ENCODE measurements around the gene BRICD5. TPM values are rescaled to one million over a fixed set of nuclear protein-coding genes. Genes with fewer than 3 reads are reported as not detected.

Gene BRICD5
- total RNA-seq, 1 donor from 2014 or later = 32.0 TPM

DNA sequence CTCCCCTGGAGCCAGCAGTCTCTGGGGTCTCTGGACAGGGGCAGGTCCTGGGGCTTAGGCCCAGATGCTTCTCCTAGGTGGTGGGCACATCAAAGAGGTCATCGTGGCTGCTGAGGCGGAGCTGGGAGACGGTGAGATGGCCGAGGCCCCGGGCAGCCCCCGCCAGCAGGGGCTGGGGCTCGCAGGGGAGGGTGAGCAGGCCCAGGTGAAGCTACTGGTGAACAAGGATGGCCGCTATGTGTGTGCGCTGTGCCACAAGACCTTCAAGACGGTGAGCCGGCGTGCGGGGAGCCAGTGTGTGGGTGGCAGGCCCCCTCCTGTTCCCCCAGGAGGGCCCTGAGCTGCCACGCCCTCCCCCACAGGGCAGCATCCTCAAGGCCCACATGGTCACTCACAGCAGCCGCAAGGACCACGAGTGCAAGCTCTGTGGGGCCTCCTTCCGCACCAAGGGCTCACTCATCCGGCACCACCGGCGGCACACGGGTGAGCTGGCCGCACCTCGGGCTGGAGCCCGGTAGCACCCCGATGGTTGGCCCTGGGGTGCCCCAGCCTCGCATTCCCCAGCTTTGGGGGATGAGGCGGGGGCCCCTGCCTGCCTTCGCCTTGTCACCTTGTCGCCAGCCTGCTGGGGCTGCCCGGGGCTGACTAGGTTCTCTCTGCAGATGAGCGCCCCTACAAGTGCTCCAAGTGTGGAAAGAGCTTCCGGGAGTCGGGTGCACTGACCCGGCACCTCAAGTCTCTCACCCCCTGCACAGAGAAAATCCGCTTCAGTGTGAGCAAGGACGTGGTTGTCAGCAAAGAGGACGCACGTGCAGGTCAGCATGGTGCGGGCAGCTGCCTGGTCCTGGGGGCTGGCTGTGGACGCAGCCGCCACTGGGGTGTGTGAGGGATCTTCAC, 21.7 kb upstream of the BRICD5 start:
- DNase-seq (ENCODE audit: low read depth, low spot score) = no peak
- Mint-ChIP-seq H3K4me3 (no peak overlapping the region), H3K27ac (ENCODE audit: unreplicated experiment) (no peak overlapping the region), H3K9me3 (no peaks in the 10 kb centered on the region), H3K4me1 (no peaks in the 10 kb centered on the region), H3K27me3 (ENCODE audit: low read depth) (peaks cover 18% of the 10 kb centered on the region), H3K36me3 (ENCODE audit: low read depth) (peaks cover 2% of the 10 kb centered on the region)
- TF ChIP-seq, protein P1, sequence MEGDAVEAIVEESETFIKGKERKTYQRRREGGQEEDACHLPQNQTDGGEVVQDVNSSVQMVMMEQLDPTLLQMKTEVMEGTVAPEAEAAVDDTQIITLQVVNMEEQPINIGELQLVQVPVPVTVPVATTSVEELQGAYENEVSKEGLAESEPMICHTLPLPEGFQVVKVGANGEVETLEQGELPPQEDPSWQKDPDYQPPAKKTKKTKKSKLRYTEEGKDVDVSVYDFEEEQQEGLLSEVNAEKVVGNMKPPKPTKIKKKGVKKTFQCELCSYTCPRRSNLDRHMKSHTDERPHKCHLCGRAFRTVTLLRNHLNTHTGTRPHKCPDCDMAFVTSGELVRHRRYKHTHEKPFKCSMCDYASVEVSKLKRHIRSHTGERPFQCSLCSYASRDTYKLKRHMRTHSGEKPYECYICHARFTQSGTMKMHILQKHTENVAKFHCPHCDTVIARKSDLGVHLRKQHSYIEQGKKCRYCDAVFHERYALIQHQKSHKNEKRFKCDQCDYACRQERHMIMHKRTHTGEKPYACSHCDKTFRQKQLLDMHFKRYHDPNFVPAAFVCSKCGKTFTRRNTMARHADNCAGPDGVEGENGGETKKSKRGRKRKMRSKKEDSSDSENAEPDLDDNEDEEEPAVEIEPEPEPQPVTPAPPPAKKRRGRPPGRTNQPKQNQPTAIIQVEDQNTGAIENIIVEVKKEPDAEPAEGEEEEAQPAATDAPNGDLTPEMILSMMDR (conservative IDR thresholded peaks at IDR 0.05) = no peak

GRCh38 chr16:2231016-2231931, 20.6 kb upstream of the BRICD5 start:
- Mint-ChIP-seq H3K36me3 (ENCODE audit: low read depth) (peaks cover 2% of the 10 kb centered on the region), H3K27me3 (ENCODE audit: low read depth) (peaks cover 9% of the 10 kb centered on the region), H3K4me3 (no peak overlapping the region), H3K4me1 (peaks cover 2% of the 10 kb centered on the region), H3K27ac (ENCODE audit: unreplicated experiment) (no peak overlapping the region), H3K9me3 (no peaks in the 10 kb centered on the region)
- DNase-seq (ENCODE audit: low read depth, low spot score) = no peak
- TF ChIP-seq, protein P1 (conservative IDR thresholded peaks at IDR 0.05) = no peak

DNA sequence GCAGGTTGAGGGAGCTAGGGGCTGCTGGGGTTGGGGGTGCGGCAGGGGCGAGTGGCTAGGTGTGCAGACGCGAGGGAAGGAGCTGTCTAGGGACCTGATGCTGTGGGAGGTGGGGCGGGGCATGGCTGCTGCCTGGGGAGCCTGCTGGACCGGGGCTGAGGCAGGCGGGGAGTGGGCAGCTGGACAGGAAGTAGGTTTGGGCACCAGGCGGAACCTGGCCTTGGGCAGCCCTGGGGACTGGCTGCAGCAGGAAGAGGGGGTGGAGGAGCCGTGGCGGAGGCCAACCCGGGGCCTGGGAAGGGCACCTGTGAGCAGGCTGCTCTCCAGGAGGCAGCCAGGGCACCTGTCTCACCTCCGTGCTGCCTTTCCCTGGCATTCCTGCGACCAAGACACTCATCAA, 19.7 kb upstream of the BRICD5 start:
- no peaks in the 10 kb centered on the region for H3K9me3 Mint-ChIP-seq
- peaks cover 5% of the 10 kb centered on the region for H3K4me1 Mint-ChIP-seq
- no peak overlapping the region for H3K27ac Mint-ChIP-seq (ENCODE audit: unreplicated experiment)
- TF ChIP-seq, protein P1 (conservative IDR thresholded peaks at IDR 0.05) = no peak
- peaks cover under 1% of the 10 kb centered on the region for H3K36me3 Mint-ChIP-seq (ENCODE audit: low read depth)
- peaks cover 1% of the 10 kb centered on the region for H3K27me3 Mint-ChIP-seq (ENCODE audit: low read depth)
- no peak for DNase-seq (ENCODE audit: low read depth, low spot score)
- H3K4me3 Mint-ChIP-seq = no peak overlapping the region

DNA sequence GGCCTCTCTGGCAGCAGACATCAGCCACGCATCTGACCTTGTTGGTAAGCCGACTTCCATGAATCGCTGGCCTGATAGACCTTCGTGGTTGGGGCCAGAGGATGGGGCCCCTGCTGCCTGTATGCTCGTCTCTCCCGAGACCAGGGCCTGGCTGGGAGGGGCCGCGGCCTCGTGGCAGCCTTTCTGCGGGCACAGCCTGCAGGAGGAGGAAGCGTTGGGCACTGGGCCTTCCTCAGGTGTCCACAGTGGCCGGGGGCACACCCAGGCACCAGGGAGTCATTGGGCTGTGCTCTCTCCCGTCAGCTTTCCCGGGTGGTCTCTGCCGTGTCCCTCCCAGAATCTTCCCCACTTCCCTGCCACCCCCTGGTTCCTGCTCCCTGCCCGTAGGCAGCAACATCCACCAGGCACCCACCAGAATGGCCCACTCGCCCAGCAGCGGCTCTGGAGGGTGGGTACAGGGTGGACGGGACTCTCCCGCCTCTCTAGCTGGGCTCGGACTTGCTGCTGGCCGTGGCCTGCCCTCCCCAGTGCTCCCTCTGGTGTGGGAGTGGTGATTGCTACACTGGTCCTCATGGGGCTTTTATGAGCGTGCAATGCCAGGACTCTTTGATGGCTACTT, 19.1 kb upstream of the BRICD5 start:
- TF ChIP-seq, protein P1 (conservative IDR thresholded peaks at IDR 0.05) = no peak
- no peak overlapping the region for H3K4me3 Mint-ChIP-seq
- no peaks in the 10 kb centered on the region for H3K36me3 Mint-ChIP-seq (ENCODE audit: low read depth)
- H3K4me1 Mint-ChIP-seq = peaks cover 5% of the 10 kb centered on the region
- no peak for DNase-seq (ENCODE audit: low read depth, low spot score)
- H3K9me3 Mint-ChIP-seq = no peaks in the 10 kb centered on the region
- H3K27me3 Mint-ChIP-seq (ENCODE audit: low read depth) = no peaks in the 10 kb centered on the region
- no peak overlapping the region for H3K27ac Mint-ChIP-seq (ENCODE audit: unreplicated experiment)

GRCh38 chr16:2229091-2229490, 18.4 kb upstream of the BRICD5 start:
- H3K4me1 Mint-ChIP-seq = peaks cover 9% of the 10 kb centered on the region
- no peak for DNase-seq (ENCODE audit: low read depth, low spot score)
- no peak overlapping the region for H3K4me3 Mint-ChIP-seq
- no peaks in the 10 kb centered on the region for H3K36me3 Mint-ChIP-seq (ENCODE audit: low read depth)
- no peaks in the 10 kb centered on the region for H3K27me3 Mint-ChIP-seq (ENCODE audit: low read depth)
- no peak overlapping the region for H3K27ac Mint-ChIP-seq (ENCODE audit: unreplicated experiment)
- no peaks in the 10 kb centered on the region for H3K9me3 Mint-ChIP-seq
- TF ChIP-seq, protein P1 (conservative IDR thresholded peaks at IDR 0.05) = no peak

Measured in neural crest cell (in vitro differentiated cells).